Ovary (tissue), 3 donors: ENCODE measurements around the gene CPLANE2.

Source experiments
- EP300 ChIP-seq: sonication (generic); formaldehyde crosslinking; IDR thresholded peaks from one replicate; pipeline ENCODE4 v1.6.1; 2017; ENCODE audit warnings: antibody characterized with exemption
- TF ChIP-seq, protein P1 (sequence below), 3 donors: fragments of 450-650 bp in 2 of 3; fragments of 200-600 bp in 1 of 3; IDR thresholded peaks; one replicate each; pipeline versions ENCODE4 v1.5.1 to v1.8.0; 2016 to 2022; ENCODE audit warnings: antibody characterized with exemption in 3 of 3, mild to moderate bottlenecking in 1 of 3
- donor health status: DM: no; HTN: no; CAD: no.

- TF ChIP-seq, protein P1, sequence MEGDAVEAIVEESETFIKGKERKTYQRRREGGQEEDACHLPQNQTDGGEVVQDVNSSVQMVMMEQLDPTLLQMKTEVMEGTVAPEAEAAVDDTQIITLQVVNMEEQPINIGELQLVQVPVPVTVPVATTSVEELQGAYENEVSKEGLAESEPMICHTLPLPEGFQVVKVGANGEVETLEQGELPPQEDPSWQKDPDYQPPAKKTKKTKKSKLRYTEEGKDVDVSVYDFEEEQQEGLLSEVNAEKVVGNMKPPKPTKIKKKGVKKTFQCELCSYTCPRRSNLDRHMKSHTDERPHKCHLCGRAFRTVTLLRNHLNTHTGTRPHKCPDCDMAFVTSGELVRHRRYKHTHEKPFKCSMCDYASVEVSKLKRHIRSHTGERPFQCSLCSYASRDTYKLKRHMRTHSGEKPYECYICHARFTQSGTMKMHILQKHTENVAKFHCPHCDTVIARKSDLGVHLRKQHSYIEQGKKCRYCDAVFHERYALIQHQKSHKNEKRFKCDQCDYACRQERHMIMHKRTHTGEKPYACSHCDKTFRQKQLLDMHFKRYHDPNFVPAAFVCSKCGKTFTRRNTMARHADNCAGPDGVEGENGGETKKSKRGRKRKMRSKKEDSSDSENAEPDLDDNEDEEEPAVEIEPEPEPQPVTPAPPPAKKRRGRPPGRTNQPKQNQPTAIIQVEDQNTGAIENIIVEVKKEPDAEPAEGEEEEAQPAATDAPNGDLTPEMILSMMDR (IDR thresholded peaks at IDR 0.05), result no peak
- no peak for TF ChIP-seq EP300
These were observed 10.0 kb upstream of the CPLANE2 start for GRCh38 chr1:16246961-16247360.
